Thoracic aorta endothelial cell (primary cell): Measurements from ENCODE around the gene TUBA1A. TPM values are rescaled to one million over a fixed set of nuclear protein-coding genes. Genes with fewer than 3 reads are reported as not detected.

Source experiments
- small RNA-seq: library from RNA; depleted of rRNA; stranded (forward); fragments of <200 nt; gene quantifications from one replicate; pipeline ENCODE3, GENCODE V24; 2012
- total RNA-seq: library from RNA; depleted of rRNA; stranded (reverse); fragments of >200 nt; gene quantifications from 2 replicates; pipeline ENCODE4 v1.2.3, GENCODE V29; 2012

Gene TUBA1A
- 792 and 805 TPM in 2 replicates for total RNA-seq

GRCh38 chr12:49188916-49189367 is at the start of gene TUBA1A:
TUBA1A (minus strand) TSS chr12:49189080; CDS start chr12:49188979, 101 bp downstream.

Small RNA genes lying within 50 kb of the gene (small RNA-seq; reads per million reads assigned to genes)
- gene RF00017, result not detected

Other genes starting within 250 kb of the TUBA1A start
- 83.8 and 102 TPM in 2 replicates for gene ARF3, start 231.6 kb downstream of the TUBA1A start, total RNA-seq
- gene WNT10B, start 217.3 kb downstream of the TUBA1A start, total RNA-seq, result 0.07 and 0.13 TPM in 2 replicates
- gene WNT1, start 210.8 kb downstream of the TUBA1A start, total RNA-seq, result not detected in 2 replicates
- 0.13 and 0.29 TPM in 2 replicates for gene DDN, start 189.7 kb downstream of the TUBA1A start, total RNA-seq
- gene PRKAG1, start 170.3 kb downstream of the TUBA1A start, total RNA-seq, result 55.2 and 56.5 TPM in 2 replicates
- 66.4 and 79.6 TPM in 2 replicates for gene KMT2D, start 128.3 kb downstream of the TUBA1A start, total RNA-seq
- gene RHEBL1, start 119.1 kb downstream of the TUBA1A start, total RNA-seq, result 0.66 and 1.4 TPM in 2 replicates
- gene DHH, start 94.3 kb downstream of the TUBA1A start, total RNA-seq, result 5.3 and 9.0 TPM in 2 replicates
- gene LMBR1L, start 78.2 kb downstream of the TUBA1A start, total RNA-seq, result 58.9 and 62.1 TPM in 2 replicates
- gene TUBA1B, start 57.7 kb downstream of the TUBA1A start, total RNA-seq, result 2,263 and 3,197 TPM in 2 replicates
- 580 and 869 TPM in 2 replicates for gene TUBA1C, start 76.0 kb upstream of the TUBA1A start, total RNA-seq
- gene PRPH, start 106.1 kb upstream of the TUBA1A start, total RNA-seq, result 0.14 and 0.27 TPM in 2 replicates
- 20.1 and 40.5 TPM in 2 replicates for gene TROAP, start 134.2 kb upstream of the TUBA1A start, total RNA-seq
- gene C1QL4, start 148.1 kb upstream of the TUBA1A start, total RNA-seq, result 0.13 and 0.22 TPM in 2 replicates
- gene DNAJC22, start 157.8 kb upstream of the TUBA1A start, total RNA-seq, result 0.80 and 1.3 TPM in 2 replicates
- 90.6 and 97.4 TPM in 2 replicates for gene SPATS2, start 178.4 kb upstream of the TUBA1A start, total RNA-seq